GM12801 (cell line): Measurements from ENCODE around the gene LRP1B.

Experiments used
- CTCF ChIP-seq: IDR thresholded peaks from one replicate; pipeline ENCODE4 v1.5.1; 2011; ENCODE audit warnings: control low read depth; ENCODE audit not compliant: insufficient read length; ENCODE audit errors: extremely low read depth

LRP1B gene

GRCh38 chr2:140680862-140681261, 1450.0 kb downstream of the LRP1B start:
- TF ChIP-seq CTCF, result no peak

- TF ChIP-seq CTCF, result no peak
These were observed 1451.1 kb downstream of the LRP1B start for GRCh38 chr2:140679752-140680151.

- no peak for TF ChIP-seq CTCF
These were observed 1460.9 kb downstream of the LRP1B start for GRCh38 chr2:140669911-140670310.

- TF ChIP-seq CTCF, result no peak
These were observed 1463.6 kb downstream of the LRP1B start for GRCh38 chr2:140667203-140667602.

GRCh38 chr2:140662504-140662903, 1468.3 kb downstream of the LRP1B start:
- no peak for TF ChIP-seq CTCF

GRCh38 chr2:140658760-140659692, 1471.8 kb downstream of the LRP1B start:
- TF ChIP-seq CTCF, result no peak

- TF ChIP-seq CTCF, result no peak
These were observed 1473.2 kb downstream of the LRP1B start for GRCh38 chr2:140657657-140658056.
